Naive thymus-derived CD8-positive, alpha-beta T cell (primary cell): ENCODE measurements around the gene PKNOX2. TPM values are rescaled to one million over a fixed set of nuclear protein-coding genes. Genes with fewer than 3 reads are reported as not detected.

ENCODE experiments used
- ATAC-seq, 2 donors: fragments of 150-1000 bp; cut with Tn5 transposase in 1 of 2; sonication (Bioruptor Pico), chemical (Tn5 transposase) in 1 of 2; 1 replicate in 1 of 2; 2 replicates in 1 of 2; pipeline ENCODE4 v1.10.0; 2021; ENCODE audit warnings: mild to moderate bottlenecking in 2 of 2, moderate library complexity in 2 of 2
- POLR2A ChIA-PET: fragments of 350-600 bp; sonication (Branson Sonifier 250); formaldehyde crosslinking; loops from one replicate; lab custom pipeline; 2021; ENCODE audit warnings: antibody characterized with exemption; lab: Charles Lee
- DNase-seq, 10 donors: peaks; one replicate each; pipeline versions ENCODE4 v3.0.0 to v3.0.0-alpha.2; 2020 to 2022
- H3K27ac Mint-ChIP-seq, 10 donors: one replicate each; pipeline ENCODE4 v1.8.0; 2020 to 2022; ENCODE audit warnings: mild to moderate bottlenecking in 10 of 10, mixed read lengths in 10 of 10, moderate library complexity in 4 of 10, inconsistent platforms in 1 of 10
- H3K27me3 Mint-ChIP-seq, 5 donors: one replicate each; pipeline ENCODE4 v1.8.0; 2021 to 2022; ENCODE audit warnings: mixed read lengths in 5 of 5
- H3K36me3 Mint-ChIP-seq, 3 donors: one replicate each; pipeline ENCODE4 v1.8.0; 2020 to 2022; ENCODE audit warnings: mixed read lengths in 3 of 3, mild to moderate bottlenecking in 2 of 3, inconsistent platforms in 1 of 3
- H3K4me1 Mint-ChIP-seq, 4 donors: one replicate each; pipeline ENCODE4 v1.8.0; 2021 to 2022; ENCODE audit warnings: mixed read lengths in 4 of 4
- H3K4me3 Mint-ChIP-seq, 10 donors: one replicate each; pipeline ENCODE4 v1.8.0; 2020 to 2022; ENCODE audit warnings: mild to moderate bottlenecking in 10 of 10, mixed read lengths in 10 of 10, moderate library complexity in 6 of 10, inconsistent platforms in 1 of 10
- H3K9me3 Mint-ChIP-seq, 9 donors: one replicate each; pipeline ENCODE4 v1.8.0; 2020 to 2022; ENCODE audit warnings: mixed read lengths in 9 of 9, mild to moderate bottlenecking in 3 of 9, inconsistent platforms in 1 of 9, moderate library complexity in 1 of 9
- polyA plus RNA-seq, 3 donors: library from polyadenylated mRNA; unstranded; fragments of 300-500 nt; fragmentation: Illumina TruSeq; gene quantifications; one replicate each; pipeline ENCODE4 v1.2.3, GENCODE V29; 2021
- total RNA-seq, 8 experiments: library from RNA in 2 of 8; stranded (reverse) in 2 of 8; gene quantifications; one replicate each; pipeline ENCODE4 v1.2.3 and lab custom pipeline; 2021 to 2026

PKNOX2 gene
- total and polyA plus RNA-seq, 5 experiments from 2014 or later = not detected

DNA sequence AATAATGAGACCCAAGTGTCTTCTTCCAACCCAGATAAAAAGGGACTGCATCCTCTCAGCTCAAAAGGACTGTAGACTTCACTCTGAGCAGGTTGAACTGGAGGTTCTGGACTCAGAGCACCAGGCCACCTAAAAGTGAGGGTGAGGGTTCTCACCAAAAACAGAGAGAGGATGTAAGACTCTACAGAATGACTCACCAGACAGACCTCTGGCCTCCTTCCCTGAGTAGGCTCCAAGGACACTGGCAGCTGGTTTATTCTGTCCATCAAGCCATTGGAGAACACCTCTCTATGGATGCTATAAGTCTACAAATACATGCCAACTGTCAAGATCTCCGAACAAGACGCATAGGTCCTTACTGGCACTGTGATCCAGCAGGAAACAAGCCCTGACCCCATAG, 304.3 kb downstream of the PKNOX2 start:
- H3K27me3 Mint-ChIP-seq = peaks cover 0 to 13% (median 6%) of the 10 kb centered on the region in 5 donors
- H3K27ac Mint-ChIP-seq = no peak overlapping the region
- POLR2A ChIA-PET = interaction anchor here (0.7 kb wide), 1 partner anchor 40 kb away, joined by 3 read pairs; no protein-coding TSS in a partner anchor

DNA sequence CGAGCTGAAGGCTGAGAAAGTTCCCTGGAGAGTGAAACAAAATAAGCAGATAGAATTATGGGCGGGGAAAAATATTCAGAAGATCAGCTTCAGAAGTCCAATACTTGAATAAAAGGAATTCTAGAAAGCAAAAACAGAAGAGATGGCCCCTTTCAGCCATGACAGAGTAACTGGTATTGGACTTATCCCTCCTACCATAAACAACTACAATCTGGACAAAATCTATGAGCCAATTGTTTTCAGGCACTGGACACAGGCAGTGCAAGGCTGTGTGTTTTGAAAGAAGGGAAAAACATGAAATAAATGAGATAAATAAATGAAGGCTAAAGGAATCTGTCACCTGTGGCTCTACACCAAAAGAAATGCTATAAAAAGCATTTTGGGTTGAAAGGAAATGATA, 305.8 kb downstream of the PKNOX2 start:
- Mint-ChIP-seq H3K27me3 (peaks cover 0 to 5% (median 1%) of the 10 kb centered on the region in 5 donors), H3K36me3 (peaks cover 0 to 2% (median 0%) of the 10 kb centered on the region in 3 donors), H3K4me1 (no peaks in the 10 kb centered on the region), H3K9me3 (no peaks in the 10 kb centered on the region), H3K4me3 (no peak overlapping the region), H3K27ac (no peak overlapping the region)
- POLR2A ChIA-PET = no interaction called here
- DNase-seq = no peak
- ATAC-seq = no peak

More for the DNA sequence above, 304.3 kb downstream of the PKNOX2 start:
- no peak overlapping the region for H3K4me3 Mint-ChIP-seq
- no peaks in the 10 kb centered on the region for H3K9me3 Mint-ChIP-seq
- H3K4me1 Mint-ChIP-seq = no peaks in the 10 kb centered on the region
- no peak for DNase-seq
- ATAC-seq = no peak
- peaks cover 0 to 2% (median 0%) of the 10 kb centered on the region in 3 donors for H3K36me3 Mint-ChIP-seq

DNA sequence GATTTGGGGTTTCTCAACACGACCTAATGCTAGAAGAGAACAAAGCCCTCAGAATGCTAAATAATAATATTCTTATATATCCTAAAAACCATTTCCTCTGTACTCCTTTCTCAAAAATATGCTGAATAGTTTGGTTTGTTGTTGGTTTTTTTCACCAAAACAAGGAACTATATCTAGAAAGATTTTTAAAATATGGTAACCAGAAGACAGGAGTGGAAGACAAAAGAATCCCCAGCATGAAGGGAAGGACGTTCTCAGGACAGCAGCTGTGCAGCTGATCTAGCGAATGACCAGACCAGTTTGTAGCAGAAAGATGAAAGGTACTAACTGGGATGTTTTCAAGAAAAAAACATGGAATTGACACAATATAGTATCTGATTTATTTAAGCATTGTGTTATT, 312.2 kb downstream of the PKNOX2 start:
- peaks cover 0 to 5% (median 0%) of the 10 kb centered on the region in 4 donors for H3K4me1 Mint-ChIP-seq
- no peak for ATAC-seq
- POLR2A ChIA-PET = no interaction called here

DNA sequence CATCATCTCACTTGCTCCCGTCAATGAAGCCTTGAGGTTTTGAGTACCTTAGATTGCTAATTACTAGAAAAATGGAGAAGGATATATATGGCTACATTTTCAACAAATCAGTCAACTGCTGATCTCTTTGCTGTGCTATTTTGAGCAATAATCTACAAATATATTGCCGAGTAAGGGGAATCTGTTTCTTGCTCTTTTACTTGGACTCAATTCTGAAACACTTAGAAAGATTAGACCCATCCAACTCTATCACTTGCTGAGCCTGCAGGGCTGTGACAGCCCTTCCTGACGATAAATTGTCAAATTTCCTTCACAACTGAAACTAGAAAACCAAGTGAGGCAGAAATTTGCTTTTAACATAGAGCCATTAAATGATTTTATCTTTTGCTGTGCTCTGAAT, 314.6 kb downstream of the PKNOX2 start:
- DNase-seq (no peak), ATAC-seq (no peak)
- Mint-ChIP-seq H3K4me3 (no peak overlapping the region), H3K36me3 (no peaks in the 10 kb centered on the region), H3K27ac (no peak overlapping the region), H3K4me1 (peaks cover 0 to 6% (median 0%) of the 10 kb centered on the region in 4 donors), H3K27me3 (peaks cover 0 to 5% (median 2%) of the 10 kb centered on the region in 5 donors), H3K9me3 (no peaks in the 10 kb centered on the region)
- POLR2A ChIA-PET = no interaction called here

More for the DNA sequence above, 312.2 kb downstream of the PKNOX2 start:
- no peak for DNase-seq
- peaks cover 0 to 2% (median 0%) of the 10 kb centered on the region in 5 donors for H3K27me3 Mint-ChIP-seq
- H3K27ac Mint-ChIP-seq = no peak overlapping the region
- H3K4me3 Mint-ChIP-seq = no peak overlapping the region
- peaks cover 0 to 2% (median 0%) of the 10 kb centered on the region in 3 donors for H3K36me3 Mint-ChIP-seq
- H3K9me3 Mint-ChIP-seq = no peaks in the 10 kb centered on the region

DNA sequence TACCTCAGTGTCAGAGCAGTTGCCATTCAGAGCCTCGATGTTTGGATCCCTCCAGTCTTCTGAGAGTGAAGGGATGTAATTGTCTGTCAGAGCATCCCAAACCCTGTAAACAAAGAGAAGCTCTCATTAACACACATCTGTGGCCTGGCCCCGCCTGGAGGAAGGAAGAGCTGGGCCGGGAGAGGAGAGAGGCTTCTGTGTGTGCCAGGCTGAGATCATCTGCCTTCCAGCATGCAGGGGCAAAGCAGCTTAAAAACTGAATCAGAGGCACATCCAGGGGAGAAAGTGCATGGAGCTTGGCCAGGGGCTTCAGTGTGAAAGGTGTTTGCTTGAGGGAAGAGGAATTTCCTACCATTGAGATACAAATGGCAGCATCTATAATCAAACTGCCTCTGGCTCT, 317.0 kb downstream of the PKNOX2 start:
- POLR2A ChIA-PET = no interaction called here
- Mint-ChIP-seq H3K36me3 (no peaks in the 10 kb centered on the region), H3K4me1 (peaks cover 0 to 6% (median 0%) of the 10 kb centered on the region in 4 donors), H3K4me3 (no peak overlapping the region), H3K27me3 (peaks cover 0 to 9% (median 2%) of the 10 kb centered on the region in 5 donors), H3K9me3 (no peaks in the 10 kb centered on the region), H3K27ac (no peak overlapping the region)
- no peak for ATAC-seq
- DNase-seq = no peak

Other genes starting within 250 kb of the PKNOX2 start
- gene HEPN1, start 245.5 kb upstream of the PKNOX2 start, total RNA-seq = not detected
- gene HEPN1, start 245.5 kb upstream of the PKNOX2 start, polyA plus RNA-seq = not detected
- not detected for gene HEPACAM, start 228.7 kb upstream of the PKNOX2 start, total RNA-seq
- gene HEPACAM, start 228.7 kb upstream of the PKNOX2 start, polyA plus RNA-seq = not detected
- 1 to 10 TPM; 2.5 to 2.8 TPM for gene CCDC15, start 210.5 kb upstream of the PKNOX2 start, total RNA-seq
- gene CCDC15, start 210.5 kb upstream of the PKNOX2 start, polyA plus RNA-seq = 1 to 10 TPM; 1.5 to 2.2 (median 2.1) TPM
- 1 to 10 TPM; 1.2 to 2.4 TPM for gene SLC37A2, start 101.4 kb upstream of the PKNOX2 start, total RNA-seq
- under 1 TPM in 2 of 3 donors, not detected in 1; 0.04 to 0.13 TPM for gene SLC37A2, start 101.4 kb upstream of the PKNOX2 start, polyA plus RNA-seq
- 10 to 100 TPM; 12.2 to 13.7 TPM for gene TMEM218, start 53.1 kb upstream of the PKNOX2 start, total RNA-seq
- gene TMEM218, start 53.1 kb upstream of the PKNOX2 start, polyA plus RNA-seq = 10 to 100 TPM; 30.0 to 40.1 (median 35.3) TPM